GM20000 (cell line): ENCODE results near the gene SEC24B.
"Not testable (repeated sequence)": the region's sequence is repeated elsewhere in the genome, so short reads cannot be mapped to it uniquely, and the experiment has no call there.

Source experiments
- DNase-seq: peaks from one replicate; pipeline ENCODE4 v3.0.0; 2012; ENCODE audit warnings: low spot score
- CTCF ChIP-seq: IDR thresholded peaks from 2 replicates; pipeline ENCODE4 v1.5.1; 2012; ENCODE audit warnings: mild to moderate bottlenecking, control low read depth; ENCODE audit errors: extremely low read depth, missing control alignments

The SEC24B gene

GRCh38 chr4:109447278-109447677 lies 13.7 kb downstream of the SEC24B start:
- DNase-seq, result no peak
- no peak for TF ChIP-seq CTCF

GRCh38 chr4:109451544-109452273 lies 18.1 kb downstream of the SEC24B start:
- DNase-seq, result no peak
- TF ChIP-seq CTCF, result no peak

GRCh38 chr4:109453110-109453509 lies 19.5 kb downstream of the SEC24B start:
- not testable (repeated sequence) for DNase-seq

- no peak for TF ChIP-seq CTCF
- no peak for DNase-seq
Observed at GRCh38 chr4:109462297-109462696, 28.7 kb downstream of the SEC24B start.

- no peak for DNase-seq
- no peak for TF ChIP-seq CTCF
Observed at GRCh38 chr4:109462802-109463201, 29.2 kb downstream of the SEC24B start.

GRCh38 chr4:109465069-109465468 lies 31.5 kb downstream of the SEC24B start:
- no peak for DNase-seq
- no peak for TF ChIP-seq CTCF

- no peak for TF ChIP-seq CTCF
- no peak for DNase-seq
Observed at GRCh38 chr4:109469915-109470314, 36.3 kb downstream of the SEC24B start.

- no peak for DNase-seq
- TF ChIP-seq CTCF, result no peak
Observed at GRCh38 chr4:109472343-109472761, 38.7 kb downstream of the SEC24B start.
